Muscle of leg (tissue), 11 donors: Measurements from ENCODE around the gene TRAF2. TPM values are rescaled to one million over a fixed set of nuclear protein-coding genes. Genes with fewer than 3 reads are reported as not detected.

Experiments
- DNase-seq: peaks from one replicate; pipeline ENCODE4 v3.0.0; 2013
- H3K27ac ChIP-seq: one replicate; pipeline ENCODE4 v1.5.1; 2013; ENCODE audit warnings: mild to moderate bottlenecking, low read length, control low read depth
- H3K27me3 ChIP-seq: one replicate; pipeline ENCODE4 v1.6.1; 2013; ENCODE audit warnings: low read length; ENCODE audit not compliant: control insufficient read depth, insufficient read depth
- H3K36me3 ChIP-seq: one replicate; pipeline ENCODE4 v1.6.1; 2013; ENCODE audit warnings: low read length; ENCODE audit not compliant: control insufficient read depth, insufficient read depth
- H3K4me1 ChIP-seq: one replicate; pipeline ENCODE4 v1.6.1; 2013; ENCODE audit warnings: low read length; ENCODE audit not compliant: control insufficient read depth, insufficient read depth
- H3K4me3 ChIP-seq: one replicate; pipeline ENCODE4 v1.5.1; 2013; ENCODE audit warnings: low read length, control low read depth
- H3K9me3 ChIP-seq: replicated peaks from 2 replicates; pipeline ENCODE4 v1.6.1; 2013; ENCODE audit warnings: low read depth, low read length; ENCODE audit not compliant: control insufficient read depth
- WGBS: methylation state at CpG from one replicate; pipeline ENCODE4 v1.1.5; 2013; ENCODE audit warnings: missing lambda C conversion rate; ENCODE audit not compliant: insufficient coverage; 5-methylcytosine and 5-hydroxymethylcytosine counted together
- polyA plus RNA-seq, 8 donors: library from polyadenylated mRNA; unstranded; fragments of 120-200 nt; gene quantifications; one replicate each; pipeline versions ENCODE4 v1.2.1 to v1.2.3, GENCODE V29; 2013; ENCODE audit warnings: inconsistent platforms in 1 of 8, low replicate concordance in 1 of 8; ENCODE audit not compliant: insufficient read length in 8 of 8, insufficient read depth in 1 of 8
- total RNA-seq: library from RNA; stranded (reverse); fragments of 120-200 nt; gene quantifications from one replicate; pipeline ENCODE4 v1.2.4, GENCODE V29; 2013

TRAF2 gene
- total and polyA plus RNA-seq, 9 donors: 5.4 to 11.9 (median 10.1) TPM

DNA sequence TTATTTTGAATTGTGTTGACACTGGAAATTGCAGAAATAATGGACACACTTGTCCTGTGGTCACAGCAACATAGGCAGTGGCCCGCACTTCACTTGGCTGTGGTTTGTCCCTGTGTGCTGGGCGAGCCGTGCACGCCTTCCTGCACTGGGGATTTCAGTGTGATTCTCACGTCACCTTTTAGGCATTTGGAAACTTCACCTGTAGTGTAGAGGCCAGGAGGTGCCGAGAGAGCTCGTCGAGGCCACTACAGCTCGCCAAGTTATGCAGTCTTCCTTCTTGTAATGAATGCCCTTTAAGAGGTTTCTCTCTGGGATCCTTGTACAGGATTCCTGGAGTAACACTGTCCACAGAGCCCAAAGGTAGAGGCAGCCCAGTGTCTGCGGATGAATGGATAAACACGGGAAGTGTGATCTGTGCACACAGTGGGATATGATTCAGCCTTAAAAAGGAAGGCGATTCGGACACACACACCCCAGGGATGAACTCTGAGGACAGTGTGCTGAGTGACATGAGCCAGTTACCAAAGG lies 14.7 kb downstream of the TRAF2 start:
- WGBS: 91% methylated on average over 11 of the region's 13 CpGs
- Histone ChIP-seq H3K4me3 (no peak overlapping the region), H3K36me3 (peaks cover 51% of the 10 kb centered on the region), H3K27me3 (no peaks in the 10 kb centered on the region), H3K9me3 (no peaks in the 10 kb centered on the region), H3K4me1 (peaks cover 7% of the 10 kb centered on the region), H3K27ac (no peak overlapping the region)
- DNase-seq: no peak

DNA sequence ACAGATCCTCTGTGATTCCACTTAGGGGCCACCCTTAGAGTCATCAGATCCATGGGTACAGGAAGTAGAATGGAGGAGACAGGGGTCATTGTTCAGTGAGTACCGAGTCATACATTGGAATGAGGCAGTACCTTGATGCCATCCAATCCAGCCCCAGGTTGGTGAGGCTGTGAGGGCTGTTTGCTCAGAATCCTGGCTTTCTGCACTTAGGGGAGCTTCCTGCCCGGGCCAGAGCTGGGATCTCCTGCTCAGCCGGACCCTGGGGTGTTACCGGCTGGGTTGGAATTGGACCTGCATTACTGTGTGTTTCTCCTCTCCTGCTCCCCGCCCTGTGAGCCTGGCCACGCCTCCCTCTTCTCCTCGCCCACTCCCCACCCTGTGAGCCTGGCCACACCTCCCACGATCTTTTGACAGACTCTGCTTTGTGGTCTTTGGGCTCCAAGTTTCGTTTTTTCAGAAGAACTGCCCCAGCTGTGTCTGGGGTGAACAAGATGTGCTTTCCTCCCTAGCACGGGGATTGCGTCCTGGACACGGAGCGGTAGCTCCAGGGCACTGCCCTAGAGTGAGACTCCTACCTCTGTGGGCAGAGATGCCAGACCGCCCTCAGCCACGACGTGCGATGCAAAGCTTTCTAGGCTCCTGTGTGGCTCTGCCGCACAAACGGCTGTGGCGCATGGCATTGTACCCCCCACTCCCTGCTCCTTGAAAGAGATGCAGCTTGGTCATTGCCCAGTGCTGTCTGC lies 15.4 kb downstream of the TRAF2 start:
- H3K4me1 ChIP-seq: peaks cover 7% of the 10 kb centered on the region
- no peaks in the 10 kb centered on the region for H3K9me3 ChIP-seq
- no peak for DNase-seq
- peaks cover 58% of the 10 kb centered on the region for H3K36me3 ChIP-seq
- H3K27me3 ChIP-seq: no peaks in the 10 kb centered on the region
- no peak overlapping the region for H3K4me3 ChIP-seq
- 77% methylated on average over 19 of the region's 20 CpGs for WGBS
- H3K27ac ChIP-seq: peak overlapping the region; percentile 51

- 84% methylated on average over 15 of the region's 15 CpGs for WGBS
- no peak overlapping the region for H3K4me3 ChIP-seq
These were observed 16.0 kb downstream of the TRAF2 start for GRCh38 chr9:136902259-136902821.

DNA sequence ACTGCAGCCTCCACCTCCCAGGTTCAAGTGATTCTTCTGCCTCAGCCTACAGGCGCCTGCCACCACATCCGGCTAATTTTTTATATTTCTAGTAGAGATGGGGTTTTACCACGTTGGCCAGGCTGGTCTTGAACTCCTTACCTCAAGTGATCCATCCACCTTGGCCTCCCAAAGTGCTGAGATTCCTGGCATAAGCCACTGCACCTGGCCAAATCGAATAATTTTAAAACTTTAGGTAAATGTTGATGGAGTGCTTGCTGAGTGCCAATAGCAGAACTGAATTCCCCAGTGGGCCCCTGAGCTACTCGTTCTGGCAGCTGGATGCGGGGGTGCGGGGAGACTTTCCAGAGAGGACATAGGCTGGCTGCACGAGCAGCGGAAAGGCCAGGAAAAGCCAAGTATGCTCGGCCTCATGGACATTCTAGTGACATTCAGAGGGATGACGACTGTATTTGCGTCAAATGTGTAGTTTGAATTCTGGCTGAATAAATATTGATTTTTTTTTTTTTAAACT lies 16.8 kb downstream of the TRAF2 start:
- no peaks in the 10 kb centered on the region for H3K9me3 ChIP-seq
- no peaks in the 10 kb centered on the region for H3K27me3 ChIP-seq
- peaks cover 72% of the 10 kb centered on the region for H3K36me3 ChIP-seq
- H3K4me3 ChIP-seq: no peak overlapping the region
- H3K27ac ChIP-seq: no peak overlapping the region
- peaks cover 7% of the 10 kb centered on the region for H3K4me1 ChIP-seq
- DNase-seq: peak; percentile 25
- WGBS: 57% methylated on average over 8 of the region's 12 CpGs

More at GRCh38 chr9:136902259-136902821, 16.0 kb downstream of the TRAF2 start:
- H3K27ac ChIP-seq: peak overlapping the region; percentile 51
- H3K27me3 ChIP-seq: no peaks in the 10 kb centered on the region
- peak; percentile 23 for DNase-seq
- peaks cover 64% of the 10 kb centered on the region for H3K36me3 ChIP-seq
- no peaks in the 10 kb centered on the region for H3K9me3 ChIP-seq
- H3K4me1 ChIP-seq: peaks cover 7% of the 10 kb centered on the region

DNA sequence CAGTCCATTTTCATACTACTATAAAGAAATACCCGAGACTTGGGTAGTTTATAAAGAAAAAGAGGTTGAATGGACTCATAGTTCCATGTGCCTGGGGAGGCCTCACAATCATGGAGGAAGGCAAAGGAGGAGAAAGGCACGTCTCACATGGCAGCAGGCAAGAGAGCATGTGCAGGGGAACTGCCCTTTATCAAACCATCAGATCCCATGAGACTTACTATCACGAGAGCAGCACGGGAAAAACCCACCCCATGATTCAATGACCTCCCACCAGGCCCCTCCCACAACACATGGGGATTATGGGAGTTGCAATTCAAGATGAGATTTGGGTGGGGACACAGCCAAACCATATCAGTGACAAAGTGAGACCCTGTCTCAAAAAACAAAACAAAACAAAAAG lies 19.9 kb downstream of the TRAF2 start:
- WGBS: 100% methylated on average over 1 of the region's 4 CpGs

GRCh38 chr9:136907011-136907914 lies 20.9 kb downstream of the TRAF2 start:
- DNase-seq: no peak
- H3K4me3 ChIP-seq: no peak overlapping the region
- no peak overlapping the region for H3K27ac ChIP-seq
- H3K36me3 ChIP-seq: peaks cover 56% of the 10 kb centered on the region
- WGBS: 94% methylated on average over 25 of the region's 29 CpGs
- H3K4me1 ChIP-seq: peaks cover 4% of the 10 kb centered on the region
- no peaks in the 10 kb centered on the region for H3K9me3 ChIP-seq
- H3K27me3 ChIP-seq: no peaks in the 10 kb centered on the region

More for the DNA sequence above, 19.9 kb downstream of the TRAF2 start:
- Histone ChIP-seq H3K27ac (no peak overlapping the region), H3K4me3 (no peak overlapping the region), H3K4me1 (peaks cover 7% of the 10 kb centered on the region), H3K27me3 (no peaks in the 10 kb centered on the region), H3K36me3 (peaks cover 66% of the 10 kb centered on the region), H3K9me3 (no peaks in the 10 kb centered on the region)
- no peak for DNase-seq

GRCh38 chr9:136910197-136910900 lies 24.0 kb downstream of the TRAF2 start:
- Histone ChIP-seq H3K27me3 (no peaks in the 10 kb centered on the region), H3K36me3 (peaks cover 61% of the 10 kb centered on the region), H3K9me3 (no peaks in the 10 kb centered on the region), H3K27ac (no peak overlapping the region), H3K4me3 (no peak overlapping the region), H3K4me1 (no peaks in the 10 kb centered on the region)
- DNase-seq: no peak
- WGBS: 93% methylated on average over 9 of the region's 12 CpGs

DNA sequence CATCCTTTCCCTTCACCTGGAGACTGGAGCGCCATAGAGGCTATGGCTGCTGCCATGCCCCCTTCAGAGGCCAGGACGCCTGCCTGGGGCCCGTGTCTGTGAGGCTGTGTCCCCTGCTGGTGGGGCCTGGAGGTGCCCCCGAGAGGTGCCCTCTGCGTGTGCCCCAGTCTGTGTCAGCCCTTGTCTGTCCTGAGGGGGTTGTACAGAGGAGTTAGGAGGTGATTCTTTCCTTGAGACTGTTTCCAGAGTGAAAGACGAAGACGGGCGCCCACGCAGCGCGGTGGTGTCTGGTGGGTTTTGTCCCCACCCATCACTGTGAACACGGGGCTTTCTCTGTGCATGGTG lies 24.6 kb downstream of the TRAF2 start:
- DNase-seq: no peak
- no peaks in the 10 kb centered on the region for H3K9me3 ChIP-seq
- no peak overlapping the region for H3K27ac ChIP-seq
- H3K27me3 ChIP-seq: no peaks in the 10 kb centered on the region
- H3K4me3 ChIP-seq: no peak overlapping the region
- H3K36me3 ChIP-seq: peaks cover 66% of the 10 kb centered on the region
- 88% methylated on average over 12 of the region's 12 CpGs for WGBS
- no peaks in the 10 kb centered on the region for H3K4me1 ChIP-seq

DNA sequence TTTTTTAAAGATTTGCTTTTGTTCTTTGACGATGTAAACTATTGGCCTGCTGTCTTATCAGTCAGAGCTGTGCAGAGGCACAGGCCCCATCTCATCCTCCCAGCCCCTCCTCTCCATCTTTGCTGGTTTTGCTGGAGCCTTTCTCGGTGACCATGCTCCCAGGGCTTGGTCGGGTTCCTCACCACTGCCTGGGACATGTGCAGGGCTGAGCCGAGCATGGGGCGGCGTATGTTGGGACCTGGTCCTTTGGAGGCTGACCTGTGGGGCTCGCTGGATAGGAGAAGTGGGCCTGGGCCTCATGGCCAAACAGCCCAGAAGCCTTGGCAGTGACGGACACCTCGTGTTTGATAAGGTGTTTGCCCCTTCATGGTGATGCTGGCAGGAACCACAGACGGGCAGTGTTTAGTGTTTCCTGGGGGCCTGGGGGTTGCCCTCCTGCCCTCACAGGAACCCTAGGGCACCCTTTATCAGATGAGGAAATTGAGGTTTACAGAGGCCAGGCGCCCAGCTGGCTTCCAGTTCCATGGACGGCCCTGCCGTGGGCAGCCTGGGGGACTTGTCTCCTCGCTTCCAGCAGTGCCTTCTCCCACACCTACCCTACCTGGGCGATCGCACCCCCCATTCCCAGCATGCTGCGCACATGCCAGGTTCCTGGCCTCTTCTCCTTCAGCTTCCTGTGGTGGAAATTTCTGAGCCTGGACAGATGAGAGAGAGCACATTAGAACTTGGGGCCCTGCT lies 27.6 kb downstream of the TRAF2 start:
- WGBS: 88% methylated on average over 9 of the region's 17 CpGs
- Histone ChIP-seq H3K27ac (no peak overlapping the region), H3K4me3 (no peak overlapping the region), H3K27me3 (no peaks in the 10 kb centered on the region), H3K36me3 (peaks cover 61% of the 10 kb centered on the region), H3K9me3 (no peaks in the 10 kb centered on the region), H3K4me1 (no peaks in the 10 kb centered on the region)
- DNase-seq: no peak
